Lower lobe of right lung (tissue), 2 donors: Measurements from ENCODE around the gene IL12A. TPM values are rescaled to one million over a fixed set of nuclear protein-coding genes. Genes with fewer than 3 reads are reported as not detected.

ENCODE experiments used
- ATAC-seq, 2 donors: fragments of 200-7000 bp; cut with Tn5 transposase; one replicate each; pipeline ENCODE4 v1.9.1; 2020 to 2022; ENCODE audit warnings: mild to moderate bottlenecking in 2 of 2, moderate library complexity in 2 of 2
- DNase-seq: peaks from one replicate; pipeline ENCODE4 v3.0.0-alpha.2; 2020
- H3K27ac ChIP-seq: fragments of 200-600 bp; one replicate; pipeline ENCODE4 v1.8.0; 2022
- H3K27me3 ChIP-seq: fragments of 200-600 bp; one replicate; pipeline ENCODE4 v1.8.0; 2022; ENCODE audit warnings: low read depth
- H3K36me3 ChIP-seq: fragments of 200-600 bp; one replicate; pipeline ENCODE4 v1.8.0; 2022; ENCODE audit warnings: mild to moderate bottlenecking
- H3K4me1 ChIP-seq: fragments of 200-600 bp; one replicate; pipeline ENCODE4 v1.8.0; 2022
- H3K4me3 ChIP-seq: fragments of 200-600 bp; one replicate; pipeline ENCODE4 v1.8.0; 2022; ENCODE audit warnings: mild to moderate bottlenecking
- H3K9me3 ChIP-seq: fragments of 200-600 bp; one replicate; pipeline ENCODE4 v1.8.0; 2022
- intact Hi-C: fragments of 100-400 bp; cut with DNase I; formaldehyde crosslinking; loops from one replicate; pipeline ENCODE4 v1.11.0; 2022
- long read RNA-seq: library from polyadenylated mRNA; unstranded; transcript quantifications from one replicate; pipeline ENCODE4 v2.0.0, GENCODE V29; 2021
- total RNA-seq: library from RNA; stranded (reverse); fragmentation: NEBNext Ultra II Directional; extraction: Animal tissue kit (Norgen Biotek cat#: 25700); gene quantifications from one replicate; pipeline ENCODE4 v1.2.1, GENCODE V29; 2021
- TF ChIP-seq, protein P1 (sequence below): fragments of 200-600 bp; IDR thresholded peaks from one replicate; pipeline ENCODE4 v1.8.0; 2022; ENCODE audit warnings: antibody characterized with exemption, mild to moderate bottlenecking
- donor health status: DM: no; HTN: yes; CAD: no; lungs with severe emphysema.

The IL12A gene
- total RNA-seq = 2.9 TPM
- long read RNA-seq, partial matches to known transcripts = 0 of 1 reads
- long read RNA-seq, other reads (novel, unspliced or antisense) = 0 of 1 reads

DNA sequence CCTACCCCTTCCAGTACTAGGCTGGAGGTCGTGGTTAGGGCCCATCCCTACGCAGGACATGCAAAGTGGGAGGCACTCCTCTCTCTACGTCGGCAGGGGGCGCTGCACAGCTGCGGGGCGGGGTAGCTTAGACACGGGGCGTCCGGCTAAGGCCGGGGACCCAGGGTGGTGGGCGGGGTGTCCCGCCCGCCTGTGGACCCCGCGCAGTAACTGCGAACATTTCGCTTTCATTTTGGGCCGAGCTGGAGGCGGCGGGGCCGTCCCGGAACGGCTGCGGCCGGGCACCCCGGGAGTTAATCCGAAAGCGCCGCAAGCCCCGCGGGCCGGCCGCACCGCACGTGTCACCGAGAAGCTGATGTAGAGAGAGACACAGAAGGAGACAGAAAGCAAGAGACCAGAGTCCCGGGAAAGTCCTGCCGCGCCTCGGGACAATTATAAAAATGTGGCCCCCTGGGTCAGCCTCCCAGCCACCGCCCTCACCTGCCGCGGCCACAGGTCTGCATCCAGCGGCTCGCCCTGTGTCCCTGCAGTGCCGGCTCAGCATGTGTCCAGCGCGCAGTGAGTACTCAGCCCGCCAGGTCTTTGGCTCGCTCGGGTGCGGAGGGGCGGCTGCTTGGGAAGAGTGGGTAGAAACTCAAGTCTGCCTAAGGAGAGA is at the start of gene IL12A:
IL12A (plus strand) TSS at position 219 of the 655 bp plus-strand sequence.
- H3K4me3 ChIP-seq = peak within 1 kb of the TSS; percentile 75
- DNase-seq = peak; percentile 88
- H3K36me3 ChIP-seq = no peaks in the 10 kb centered on the region
- peak; percentile 98 for ATAC-seq
- peak within 1 kb of the TSS; percentile 54 for H3K27ac ChIP-seq
- TF ChIP-seq, protein P1, sequence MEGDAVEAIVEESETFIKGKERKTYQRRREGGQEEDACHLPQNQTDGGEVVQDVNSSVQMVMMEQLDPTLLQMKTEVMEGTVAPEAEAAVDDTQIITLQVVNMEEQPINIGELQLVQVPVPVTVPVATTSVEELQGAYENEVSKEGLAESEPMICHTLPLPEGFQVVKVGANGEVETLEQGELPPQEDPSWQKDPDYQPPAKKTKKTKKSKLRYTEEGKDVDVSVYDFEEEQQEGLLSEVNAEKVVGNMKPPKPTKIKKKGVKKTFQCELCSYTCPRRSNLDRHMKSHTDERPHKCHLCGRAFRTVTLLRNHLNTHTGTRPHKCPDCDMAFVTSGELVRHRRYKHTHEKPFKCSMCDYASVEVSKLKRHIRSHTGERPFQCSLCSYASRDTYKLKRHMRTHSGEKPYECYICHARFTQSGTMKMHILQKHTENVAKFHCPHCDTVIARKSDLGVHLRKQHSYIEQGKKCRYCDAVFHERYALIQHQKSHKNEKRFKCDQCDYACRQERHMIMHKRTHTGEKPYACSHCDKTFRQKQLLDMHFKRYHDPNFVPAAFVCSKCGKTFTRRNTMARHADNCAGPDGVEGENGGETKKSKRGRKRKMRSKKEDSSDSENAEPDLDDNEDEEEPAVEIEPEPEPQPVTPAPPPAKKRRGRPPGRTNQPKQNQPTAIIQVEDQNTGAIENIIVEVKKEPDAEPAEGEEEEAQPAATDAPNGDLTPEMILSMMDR = peak; percentile 89
- intact Hi-C loops = no loop called here
- H3K27me3 ChIP-seq = no peaks in the 10 kb centered on the region
- H3K4me1 ChIP-seq = peaks cover 15% of the 10 kb centered on the region
- no peaks in the 10 kb centered on the region for H3K9me3 ChIP-seq

DNA sequence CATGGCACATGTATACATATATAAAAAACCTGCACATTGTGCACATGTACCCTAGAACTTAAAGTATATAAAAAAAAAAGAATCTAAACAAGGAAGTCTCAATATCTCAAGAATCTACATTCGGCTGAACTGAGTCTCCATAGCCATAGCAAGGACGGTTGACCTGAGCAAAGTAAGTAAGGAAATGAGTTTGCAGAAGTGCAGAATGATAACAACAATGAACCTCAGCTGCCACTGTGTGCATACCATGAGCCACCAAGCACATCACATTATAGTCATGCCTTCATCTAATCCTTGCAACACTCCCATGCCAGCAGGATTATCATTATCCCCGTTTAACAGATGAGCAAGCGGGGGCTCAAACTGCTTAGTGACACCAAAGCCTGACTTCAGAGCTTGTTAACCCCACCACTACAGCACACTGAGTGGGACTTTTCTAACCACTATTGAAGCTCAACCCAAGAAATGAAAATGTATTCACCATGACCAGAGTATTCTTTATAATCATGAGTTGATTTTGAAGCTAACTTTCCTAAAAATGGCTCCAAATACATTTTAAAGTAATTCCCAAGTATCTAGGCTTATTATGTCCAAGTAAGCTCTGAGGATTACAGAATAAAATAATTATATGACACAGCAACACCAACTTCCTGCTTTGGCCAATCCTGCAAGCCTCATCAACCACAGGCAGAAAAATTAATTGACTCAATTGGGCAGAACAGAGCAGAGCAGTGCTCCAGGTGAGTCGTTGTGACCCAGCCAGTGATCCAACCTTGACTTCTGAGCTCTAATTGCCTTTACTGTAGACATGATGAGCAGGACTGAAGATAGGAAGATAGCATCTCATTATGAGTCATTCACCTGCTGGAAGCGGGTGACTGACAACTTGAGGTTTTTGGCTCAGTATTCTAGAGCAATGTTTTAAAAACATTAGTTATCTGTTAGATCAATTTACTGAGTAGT is 47.3 kb upstream of the IL12A start:
- TF ChIP-seq, protein P1 = no peak
- Histone ChIP-seq H3K9me3 (no peaks in the 10 kb centered on the region), H3K4me3 (no peak overlapping the region), H3K27ac (no peak overlapping the region), H3K27me3 (no peaks in the 10 kb centered on the region), H3K36me3 (no peaks in the 10 kb centered on the region), H3K4me1 (no peaks in the 10 kb centered on the region)
- DNase-seq = no peak
- intact Hi-C loops = no loop called here
- ATAC-seq = no peak

DNA sequence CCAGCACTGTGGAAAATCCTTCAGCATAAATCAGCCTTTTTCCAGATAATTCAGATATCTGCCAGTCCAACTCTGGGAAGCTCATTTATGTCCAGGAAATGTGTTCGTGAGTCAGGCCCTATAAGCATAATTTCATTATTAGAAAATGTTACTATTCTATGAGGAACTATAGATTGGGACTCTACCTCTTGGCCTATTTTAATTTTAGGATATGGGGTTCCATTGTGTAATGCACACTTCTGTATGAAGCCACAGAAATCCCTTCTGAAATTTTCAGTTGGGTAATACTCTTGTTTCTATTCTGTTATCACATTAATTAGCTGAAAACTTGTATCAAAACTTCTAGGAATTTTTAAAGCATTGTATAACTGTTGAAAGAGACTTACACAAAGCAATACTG is 43.9 kb upstream of the IL12A start:
- Histone ChIP-seq H3K4me3 (no peak overlapping the region), H3K9me3 (no peaks in the 10 kb centered on the region), H3K36me3 (no peaks in the 10 kb centered on the region), H3K4me1 (no peaks in the 10 kb centered on the region), H3K27me3 (no peaks in the 10 kb centered on the region), H3K27ac (no peak overlapping the region)
- TF ChIP-seq, protein P1 = no peak
- ATAC-seq = no peak
- DNase-seq = no peak
- intact Hi-C loops = no loop called here

DNA sequence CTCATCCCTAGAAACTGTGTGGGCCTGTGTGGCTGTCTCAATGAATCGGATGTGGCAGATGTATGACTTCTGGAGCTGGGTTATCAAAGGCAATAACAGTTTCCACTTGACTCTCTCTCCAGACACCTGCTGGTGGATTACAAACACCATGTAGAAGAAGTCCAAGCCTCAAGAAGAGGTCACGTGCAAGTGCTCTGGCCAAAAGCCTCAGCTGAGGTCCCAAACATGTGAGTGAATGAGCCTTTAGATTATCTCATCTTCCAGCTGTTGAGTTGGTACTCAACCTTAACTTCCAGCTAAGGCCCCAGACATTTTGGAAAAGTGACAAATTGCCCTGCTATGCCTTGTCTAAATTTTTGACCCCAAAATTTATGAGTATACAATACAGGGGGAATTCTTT is 42.7 kb upstream of the IL12A start:
- intact Hi-C loops = no loop called here
- H3K27ac ChIP-seq = no peak overlapping the region
- ATAC-seq (no peak), DNase-seq (no peak)
- no peaks in the 10 kb centered on the region for H3K36me3 ChIP-seq
- H3K27me3 ChIP-seq = no peaks in the 10 kb centered on the region
- H3K4me1 ChIP-seq = no peaks in the 10 kb centered on the region
- TF ChIP-seq, protein P1 = no peak
- no peak overlapping the region for H3K4me3 ChIP-seq
- H3K9me3 ChIP-seq = no peaks in the 10 kb centered on the region

DNA sequence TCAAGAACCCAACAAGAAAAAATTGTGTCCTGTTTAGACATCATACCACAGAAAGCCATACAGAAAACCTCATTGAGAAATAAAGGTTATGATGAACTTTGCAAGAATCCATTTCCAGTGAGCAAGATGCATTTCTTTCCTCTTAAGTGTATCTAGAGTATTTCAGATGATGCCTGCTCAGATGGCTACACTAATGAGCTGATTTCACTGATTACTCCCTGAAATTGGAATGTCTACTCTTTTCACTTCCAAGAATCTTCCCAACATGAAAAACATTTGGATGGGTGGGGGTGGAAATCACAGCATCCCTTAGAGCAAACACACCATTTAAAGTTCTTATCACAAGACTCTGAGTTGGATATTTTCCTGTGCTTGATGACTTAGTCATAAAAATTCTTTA is 41.4 kb upstream of the IL12A start:
- ATAC-seq (no peak), DNase-seq (no peak)
- Histone ChIP-seq H3K9me3 (no peaks in the 10 kb centered on the region), H3K4me1 (no peaks in the 10 kb centered on the region), H3K27me3 (no peaks in the 10 kb centered on the region), H3K4me3 (no peak overlapping the region), H3K36me3 (no peaks in the 10 kb centered on the region), H3K27ac (no peak overlapping the region)
- TF ChIP-seq, protein P1 = no peak
- intact Hi-C loops = no loop called here
